GM23338 (cell line): ENCODE data around the gene IGFL4. TPM values are rescaled to one million over a fixed set of nuclear protein-coding genes. Genes with fewer than 3 reads are reported as not detected.

ENCODE experiments used
- ATAC-seq: fragments of 200-7000 bp; cut with Tn5 transposase; 3 replicates; pipeline ENCODE4 v1.9.1; 2020
- DNase-seq: peaks from one replicate; pipeline ENCODE4 v3.0.0-alpha.2; 2015; ENCODE audit warnings: low spot score
- H2AFZ ChIP-seq: fragments of 200-600 bp; sonication (generic); 2 replicates; pipeline ENCODE4 v1.8.0; 2016; ENCODE audit warnings: antibody characterized with exemption, mild to moderate bottlenecking, moderate library complexity
- H3F3A ChIP-seq: fragments of 200-600 bp; sonication (generic); replicated peaks from 2 replicates; pipeline ENCODE4 v1.8.0; 2017; ENCODE audit warnings: antibody characterized with exemption, mixed run types, low read depth
- H3K27ac ChIP-seq: fragments of 200-600 bp; sonication (generic); 2 replicates; pipeline ENCODE4 v1.6.1; 2016; ENCODE audit warnings: low read depth
- H3K27me3 ChIP-seq: fragments of 200-600 bp; sonication (generic); 2 replicates; pipeline ENCODE4 v1.8.0; 2016; ENCODE audit warnings: mild to moderate bottlenecking, mixed run types, moderate library complexity; ENCODE audit not compliant: insufficient read depth
- H3K36me3 ChIP-seq: fragments of 200-600 bp; sonication (generic); 2 replicates; pipeline ENCODE4 v1.8.0; 2016; ENCODE audit warnings: mild to moderate bottlenecking; ENCODE audit not compliant: insufficient read depth
- H3K4me1 ChIP-seq: fragments of 200-600 bp; sonication (generic); 2 replicates; pipeline ENCODE4 v1.8.0; 2016; ENCODE audit warnings: mild to moderate bottlenecking, moderate library complexity; ENCODE audit not compliant: insufficient read depth
- H3K4me2 ChIP-seq: fragments of 200-600 bp; sonication (generic); 2 replicates; pipeline ENCODE4 v1.7.1; 2017; ENCODE audit warnings: mixed run types
- H3K4me3 ChIP-seq: fragments of 200-600 bp; sonication (generic); 2 replicates; pipeline ENCODE4 v1.6.1; 2016; ENCODE audit warnings: mixed run types
- H3K79me2 ChIP-seq: fragments of 200-600 bp; sonication (generic); replicated peaks from 2 replicates; pipeline ENCODE4 v1.8.0; 2017; ENCODE audit warnings: mild to moderate bottlenecking; ENCODE audit not compliant: insufficient read depth
- H3K9me2 ChIP-seq: fragments of 200-600 bp; sonication (generic); 2 replicates; pipeline ENCODE4 v1.8.0; 2017; ENCODE audit not compliant: insufficient read depth
- H4K20me1 ChIP-seq: fragments of 200-600 bp; sonication (generic); replicated peaks from 2 replicates; pipeline ENCODE4 v1.8.0; 2017; ENCODE audit warnings: mild to moderate bottlenecking; ENCODE audit not compliant: insufficient read depth
- H3K27ac Mint-ChIP-seq: 2 replicates; pipeline ENCODE4 v1.8.0; 2020; ENCODE audit warnings: inconsistent platforms, mild to moderate bottlenecking, moderate library complexity, mixed read lengths
- H3K27me3 Mint-ChIP-seq: 3 replicates; pipeline ENCODE4 v1.8.0; 2022; ENCODE audit warnings: low read depth, mild to moderate bottlenecking, moderate library complexity, mixed read lengths, inconsistent platforms; ENCODE audit not compliant: insufficient read depth, poor library complexity
- H3K36me3 Mint-ChIP-seq: 3 replicates; pipeline ENCODE4 v1.8.0; 2021; ENCODE audit warnings: low read depth, mild to moderate bottlenecking, inconsistent platforms, moderate library complexity, mixed read lengths
- H3K4me1 Mint-ChIP-seq: 3 replicates; pipeline ENCODE4 v1.8.0; 2020; ENCODE audit warnings: mild to moderate bottlenecking, inconsistent platforms, mixed read lengths
- H3K4me3 Mint-ChIP-seq: 3 replicates; pipeline ENCODE4 v1.8.0; 2021; ENCODE audit warnings: moderate library complexity, mild to moderate bottlenecking, inconsistent platforms, mixed read lengths
- H3K9me3 Mint-ChIP-seq: 3 replicates; pipeline ENCODE4 v1.8.0; 2020; ENCODE audit warnings: moderate library complexity, mild to moderate bottlenecking, inconsistent platforms, mixed read lengths
- CREB1 ChIP-seq: fragments of 250-450 bp; sonication (Bioruptor Pico); IDR thresholded peaks from 2 replicates; pipeline ENCODE4 v1.5.0; 2020; ENCODE audit warnings: low read depth, mild to moderate bottlenecking, moderate library complexity
- CTCF ChIP-seq, 2 experiments: fragments of 200-600 bp in 1 of 2; sonication (generic) in 1 of 2; conservative IDR thresholded peaks; 2 replicates each; pipeline versions ENCODE4 v1.5.1 to v1.6.1; 2016 to 2017; ENCODE audit warnings: antibody characterized with exemption in 2 of 2, low read depth in 2 of 2, mild to moderate bottlenecking in 2 of 2, moderate library complexity in 1 of 2
- ETS1 ChIP-seq: IDR thresholded peaks from 2 replicates; pipeline ENCODE4 v1.6.1; 2016; ENCODE audit warnings: antibody characterized with exemption
- EZH2 ChIP-seq: fragments of 200-600 bp; sonication (generic); IDR thresholded peaks from one replicate; pipeline ENCODE4 v1.8.0; 2017; ENCODE audit warnings: antibody characterized with exemption, mild to moderate bottlenecking, low read depth; ENCODE audit not compliant: unreplicated experiment
- EZH2phosphoT487 ChIP-seq: fragments of 200-600 bp; sonication (generic); IDR thresholded peaks from one replicate; pipeline ENCODE4 v1.8.1; 2018; ENCODE audit warnings: antibody characterized with exemption; ENCODE audit not compliant: unreplicated experiment
- JUNB ChIP-seq: IDR thresholded peaks from one replicate; pipeline ENCODE4 v1.6.1; 2016; ENCODE audit warnings: antibody characterized with exemption; ENCODE audit not compliant: unreplicated experiment
- NANOG ChIP-seq: IDR thresholded peaks from 2 replicates; pipeline ENCODE4 v1.6.1; 2016; ENCODE audit warnings: antibody characterized with exemption, borderline replicate concordance
- POLR2AphosphoS5 ChIP-seq: IDR thresholded peaks from 2 replicates; pipeline ENCODE4 v1.6.1; 2016; ENCODE audit warnings: antibody characterized with exemption, low read depth
- REST ChIP-seq: IDR thresholded peaks from one replicate; pipeline ENCODE4 v1.6.1; 2018; ENCODE audit warnings: antibody characterized with exemption; ENCODE audit not compliant: unreplicated experiment
- STAT1 ChIP-seq: IDR thresholded peaks from one replicate; pipeline ENCODE4 v1.6.1; 2016; ENCODE audit warnings: antibody characterized with exemption; ENCODE audit not compliant: unreplicated experiment
- ZNF114 ChIP-seq: fragments of 250-450 bp; sonication (Bioruptor Pico); IDR thresholded peaks from 2 replicates; pipeline ENCODE4 v1.5.0; 2020; ENCODE audit warnings: mild to moderate bottlenecking, moderate library complexity
- ZNF331 ChIP-seq: fragments of 250-450 bp; sonication (Bioruptor Pico); IDR thresholded peaks from 2 replicates; pipeline ENCODE4 v1.5.0; 2020; ENCODE audit warnings: low read depth, mild to moderate bottlenecking, moderate library complexity
- ZNF462 ChIP-seq: fragments of 250-450 bp; sonication (Bioruptor Pico); IDR thresholded peaks from 2 replicates; pipeline ENCODE4 v1.5.0; 2020; ENCODE audit warnings: mild to moderate bottlenecking, moderate library complexity
- polyA plus RNA-seq: library from polyadenylated mRNA; unstranded; fragments of >200 nt; fragmentation: Nextera tagmentation; extraction: Ambion mirVana; gene quantifications from 2 replicates; pipeline ENCODE4 v1.2.1, GENCODE V29; 2016
- total RNA-seq: library from RNA; depleted of rRNA; stranded (reverse); fragments of >200 nt; shearing (Covaris generic); gene quantifications from 2 replicates; pipeline ENCODE4 v1.2.3, GENCODE V29; 2014

IGFL4 gene
- total and polyA plus RNA-seq, 2 experiments from 2014 or later, result 0.06 to 0.87 TPM

- Histone ChIP-seq H3K27ac (no peak within 1 kb of the TSS), H3K79me2 (no peaks in the 10 kb centered on the region), H3K27me3 (no peaks in the 10 kb centered on the region), H3K36me3 (no peaks in the 10 kb centered on the region), H3K4me3 (0 out of 2 replicates have a peak within 1 kb of the TSS, but pooled peaks have one; percentile 13), H3K4me1 (peaks cover 10% of the 10 kb centered on the region), H4K20me1 (no peaks in the 10 kb centered on the region; the same call in 1 of the 2 replicates), H2AFZ (peak within 1 kb of the TSS; percentile 80; the same call in 1 of the 2 replicates), H3K4me2 (peak within 1 kb of the TSS; percentile 51), H3K9me2 (no peaks in the 10 kb centered on the region), H3F3A (no peaks in the 10 kb centered on the region)
- peak within 1 kb of the TSS; percentile 23; the same call in 1 of the 2 replicates for H3K27ac Mint-ChIP-seq
- peaks cover 21% of the 10 kb centered on the region for H3K4me1 Mint-ChIP-seq
- peak; percentile 79 for DNase-seq
- peaks cover 12% of the 10 kb centered on the region; the same call in 2 of the 3 replicates for H3K36me3 Mint-ChIP-seq
- TF ChIP-seq EZH2, result no peak
- TF ChIP-seq POLR2AphosphoS5, result no peak
- no peak for TF ChIP-seq JUNB
- TF ChIP-seq ZNF331 (CRISPR knock-in tag), result no peak
- no peak for TF ChIP-seq NANOG
- TF ChIP-seq CREB1, result no peak
- TF ChIP-seq CTCF (conservative IDR thresholded peaks at IDR 0.05; ENCODE audit: low read depth in 2 of 2), result no peak
- TF ChIP-seq EZH2phosphoT487, result no peak
- TF ChIP-seq ZNF114 (CRISPR knock-in tag), result no peak
- no peak for TF ChIP-seq ETS1
- TF ChIP-seq STAT1, result no peak
- TF ChIP-seq ZNF462 (CRISPR knock-in tag), result no peak
- no peak for TF ChIP-seq REST
- peak; percentile 64 for ATAC-seq
- peaks cover 8% of the 10 kb centered on the region for H3K27me3 Mint-ChIP-seq
- peaks cover 6% of the 10 kb centered on the region; the same call in 2 of the 3 replicates for H3K9me3 Mint-ChIP-seq
- H3K4me3 Mint-ChIP-seq, result no peak within 1 kb of the TSS; the same call in 2 of the 3 replicates
Measured at GRCh38 chr19:46022431-46023310, 18.1 kb downstream of the IGFL4 start, which contains the start of gene PGLYRP1. Gene PGLYRP1 (minus strand): TSS chr19:46023053. CDS start chr19:46023021, 32 bp downstream.
